Lung (tissue), 12 donors: ENCODE results near the gene CASK. TPM values are rescaled to one million over a fixed set of nuclear protein-coding genes. Genes with fewer than 3 reads are reported as not detected.

Experiments
- ATAC-seq: fragments of 200-7000 bp; cut with Tn5 transposase; one replicate; pipeline ENCODE4 v1.9.1; 2020; ENCODE audit warnings: moderate number of reproducible peaks; ENCODE audit not compliant: insufficient read depth, low FRiP score
- DNase-seq, 3 donors: peaks; one replicate each; pipeline ENCODE4 v3.0.0-alpha.2; 2013 to 2017
- H3K27ac ChIP-seq, 2 donors: one replicate each; pipeline ENCODE4 v1.5.1; 2013; ENCODE audit warnings: mild to moderate bottlenecking in 2 of 2, moderate library complexity in 2 of 2, control low read depth in 1 of 2, inconsistent platforms in 1 of 2, low read depth in 1 of 2, low read length in 1 of 2
- H3K27me3 ChIP-seq, 3 donors: one replicate each; pipeline ENCODE4 v1.5.1; 2013; ENCODE audit warnings: low read length in 2 of 3; ENCODE audit not compliant: control insufficient read depth in 3 of 3, insufficient read depth in 3 of 3
- H3K36me3 ChIP-seq, 4 donors: one replicate each; pipeline ENCODE4 v1.5.1; 2013; ENCODE audit warnings: low read length in 4 of 4, mild to moderate bottlenecking in 1 of 4, moderate library complexity in 1 of 4; ENCODE audit not compliant: control insufficient read depth in 4 of 4, insufficient read depth in 4 of 4
- H3K4me1 ChIP-seq, 5 donors: one replicate each; pipeline ENCODE4 v1.5.1; 2013; ENCODE audit warnings: low read length in 5 of 5, mild to moderate bottlenecking in 2 of 5, moderate library complexity in 1 of 5; ENCODE audit not compliant: control insufficient read depth in 5 of 5, insufficient read depth in 5 of 5
- H3K4me3 ChIP-seq: one replicate; pipeline ENCODE4 v1.5.1; 2013; ENCODE audit warnings: mild to moderate bottlenecking, control low read depth, moderate library complexity
- H3K9ac ChIP-seq, 2 donors: one replicate each; pipeline ENCODE4 v1.5.1; 2013; ENCODE audit warnings: low read length in 2 of 2, control low read depth in 1 of 2; ENCODE audit not compliant: insufficient read depth in 1 of 2
- H3K9me3 ChIP-seq, 4 donors: one replicate each; pipeline ENCODE4 v1.5.1; 2013; ENCODE audit warnings: low read length in 3 of 4, mild to moderate bottlenecking in 1 of 4, moderate library complexity in 1 of 4; ENCODE audit not compliant: control insufficient read depth in 4 of 4, insufficient read depth in 3 of 4
- CTCF ChIP-seq: IDR thresholded peaks from 2 replicates; pipeline ENCODE4 v1.5.1; 2012; ENCODE audit warnings: mild to moderate bottlenecking; ENCODE audit errors: control extremely low read depth, extremely low read depth
- WGBS, 2 donors: extraction: QIAGEN DNeasy Blood & Tissue Kit; methylation state at CpG; one replicate each; pipeline ENCODE4 v1.1.7; 2013; 5-methylcytosine and 5-hydroxymethylcytosine counted together
- polyA plus RNA-seq, 2 donors: library from polyadenylated mRNA; stranded (reverse); fragments of 200-250 nt; gene quantifications; one replicate each; pipeline ENCODE4 v1.2.1, GENCODE V29; 2013
- total RNA-seq, 2 donors: library from RNA; depleted of rRNA in 1 of 2; stranded (reverse); fragments of >200 nt in 1 of 2; gene quantifications; one replicate each; pipeline ENCODE4 v1.2.1, GENCODE V29; 2014 to 2021
- donor health status: control.
- donor health status: control.
- donor health status: Bipolar disorder and iron deficiency.
- donor health status: healthy.
- donor health status: DM: yes; HTN: yes; CAD: no.

Gene CASK
- total and polyA plus RNA-seq, 4 donors, result 8.2 to 68.1 (median 30.6) TPM

- Histone ChIP-seq H3K4me1 (no peaks in the 10 kb centered on the region), H3K27ac (no peak overlapping the region), H3K9me3 (no peaks in the 10 kb centered on the region), H3K27me3 (peaks cover 0 to 25% (median 4%) of the 10 kb centered on the region in 3 donors), H3K9ac (no peak overlapping the region), H3K36me3 (no peaks in the 10 kb centered on the region), H3K4me3 (no peak overlapping the region)
- ATAC-seq, result no peak
- 21 to 52% methylated on average over 2 of the region's 2 CpGs for whole genome bisulfite sequencing, 2 donors
- no peak for TF ChIP-seq CTCF
- DNase-seq, result no peak
These were observed 289.1 kb downstream of the CASK start for GRCh38 chrX:41634284-41634683.

GRCh38 chrX:41630091-41630490 is 293.3 kb downstream of the CASK start:
- Histone ChIP-seq H3K27ac (no peak overlapping the region), H3K9me3 (no peaks in the 10 kb centered on the region), H3K4me1 (no peaks in the 10 kb centered on the region), H3K9ac (no peak overlapping the region), H3K27me3 (peaks cover 0 to 35% (median 3%) of the 10 kb centered on the region in 3 donors), H3K4me3 (no peak overlapping the region), H3K36me3 (no peaks in the 10 kb centered on the region)
- ATAC-seq, result no peak
- no peak for DNase-seq
- no peak for TF ChIP-seq CTCF
- 81 to 98% methylated on average over 2 of the region's 2 CpGs for WGBS, 2 donors

DNA sequence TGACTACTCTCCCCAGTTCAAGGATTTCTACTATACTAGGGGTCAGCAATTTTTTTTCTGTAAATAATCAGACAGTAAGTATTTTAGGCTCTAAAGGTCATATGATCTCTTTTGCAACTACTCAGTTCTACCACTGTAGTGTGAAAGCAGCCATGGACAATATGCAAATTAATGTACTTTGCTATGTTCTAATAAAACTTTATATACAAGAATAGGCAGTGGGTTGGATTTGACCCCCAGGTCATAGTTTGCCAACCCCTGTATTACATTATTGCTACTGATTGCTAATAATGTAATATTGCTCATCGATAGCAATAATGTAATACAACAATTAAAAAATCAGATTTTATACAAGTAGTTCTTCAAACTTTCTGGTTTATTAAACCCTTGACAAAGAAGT is 293.8 kb downstream of the CASK start:
- no peak for TF ChIP-seq CTCF
- no peak overlapping the region for H3K9ac ChIP-seq
- DNase-seq (no peak), ATAC-seq (no peak)
- H3K4me3 ChIP-seq, result no peak overlapping the region
- peaks cover 0 to 36% (median 3%) of the 10 kb centered on the region in 3 donors for H3K27me3 ChIP-seq
- peaks cover 0 to 1% (median 0%) of the 10 kb centered on the region in 4 donors for H3K36me3 ChIP-seq
- no peak overlapping the region for H3K27ac ChIP-seq
- H3K4me1 ChIP-seq, result no peaks in the 10 kb centered on the region
- 97 to 100% methylated on average over 1 of the region's 1 CpG for WGBS, 2 donors
- H3K9me3 ChIP-seq, result no peaks in the 10 kb centered on the region

GRCh38 chrX:41621222-41621723 is 302.1 kb downstream of the CASK start:
- no peaks in the 10 kb centered on the region for H3K9me3 ChIP-seq
- no peak for TF ChIP-seq CTCF
- peaks cover 0 to 1% (median 0%) of the 10 kb centered on the region in 4 donors for H3K36me3 ChIP-seq
- DNase-seq, result no peak
- H3K4me1 ChIP-seq, result peaks cover 0 to 2% (median 0%) of the 10 kb centered on the region in 5 donors
- H3K27ac ChIP-seq, result no peak overlapping the region
- H3K27me3 ChIP-seq, result peaks cover 0 to 26% (median 9%) of the 10 kb centered on the region in 3 donors
- H3K9ac ChIP-seq, result no peak overlapping the region
- H3K4me3 ChIP-seq, result no peak overlapping the region
- WGBS, 2 donors, result 15 to 44% methylated on average over 5 of the region's 5 CpGs
- peak; percentile 47 for ATAC-seq
